ENCODE measurements around the gene FXR1.

The FXR1 gene

GRCh38 chr3:180932819-180933218 lies 20.3 kb downstream of the FXR1 start:
- DNase-seq (ENCODE audit: low read depth in 2 of 2): no peak
- no peak for TF ChIP-seq CTCF (IDR thresholded peaks at IDR 0.05; ENCODE audit: low read depth, low read length)
- H3K4me3 ChIP-seq (replicated peaks in 1 of 2; ENCODE audit: low read depth in 2 of 2, low read length in 2 of 2): no peak overlapping the region

- peak in 1 of 2 donors; percentile 40 for DNase-seq (ENCODE audit: low read depth in 2 of 2)
Measured at GRCh38 chr3:180934638-180935037, 22.2 kb downstream of the FXR1 start.

GRCh38 chr3:180940826-180941225 lies 28.4 kb downstream of the FXR1 start:
- H3K4me3 ChIP-seq (replicated peaks in 1 of 2; ENCODE audit: low read depth in 2 of 2, low read length in 2 of 2): no peak overlapping the region
- no peak for TF ChIP-seq CTCF (IDR thresholded peaks at IDR 0.05; ENCODE audit: low read depth, low read length)
- no peak for DNase-seq (ENCODE audit: low read depth in 2 of 2)

More at GRCh38 chr3:180934638-180935037, 22.2 kb downstream of the FXR1 start:
- TF ChIP-seq CTCF (IDR thresholded peaks at IDR 0.05; ENCODE audit: low read depth, low read length): no peak
- no peak overlapping the region for H3K4me3 ChIP-seq (replicated peaks in 1 of 2; ENCODE audit: low read depth in 2 of 2, low read length in 2 of 2)

- no peak for TF ChIP-seq CTCF (IDR thresholded peaks at IDR 0.05; ENCODE audit: low read depth, low read length)
- no peak for DNase-seq (ENCODE audit: low read depth in 2 of 2)
- H3K4me3 ChIP-seq (replicated peaks in 1 of 2; ENCODE audit: low read depth in 2 of 2, low read length in 2 of 2): no peak overlapping the region
Measured at GRCh38 chr3:180947761-180948390, 35.4 kb downstream of the FXR1 start.

GRCh38 chr3:180959691-180960090 lies 47.2 kb downstream of the FXR1 start:
- no peak overlapping the region for H3K4me3 ChIP-seq (replicated peaks in 1 of 2; ENCODE audit: low read depth in 2 of 2, low read length in 2 of 2)
- no peak for DNase-seq (ENCODE audit: low read depth in 2 of 2)
- TF ChIP-seq CTCF (IDR thresholded peaks at IDR 0.05; ENCODE audit: low read depth, low read length): no peak

GRCh38 chr3:180961087-180961486 lies 48.6 kb downstream of the FXR1 start:
- H3K4me3 ChIP-seq (replicated peaks in 1 of 2; ENCODE audit: low read depth in 2 of 2, low read length in 2 of 2): no peak overlapping the region
- TF ChIP-seq CTCF (IDR thresholded peaks at IDR 0.05; ENCODE audit: low read depth, low read length): no peak
- no peak for DNase-seq (ENCODE audit: low read depth in 2 of 2)

GRCh38 chr3:180961552-180961951 lies 49.1 kb downstream of the FXR1 start:
- DNase-seq (ENCODE audit: low read depth in 2 of 2): no peak
- no peak for TF ChIP-seq CTCF (IDR thresholded peaks at IDR 0.05; ENCODE audit: low read depth, low read length)
- H3K4me3 ChIP-seq (replicated peaks in 1 of 2; ENCODE audit: low read depth in 2 of 2, low read length in 2 of 2): no peak overlapping the region

All from cardiac fibroblast (primary cell).